ENCODE data around the gene TPK1.

GRCh38 chr7:144854839-144855424 lies 19.1 kb upstream of the TPK1 start:
- TF ChIP-seq EZH2 (IDR thresholded peaks at IDR 0.05) (no peak), POLR2AphosphoS5 (IDR thresholded peaks at IDR 0.05; ENCODE audit: borderline replicate concordance, low read depth, low read length) (no peak), FOXP2 (optimal IDR thresholded peaks at IDR 0.05; ENCODE audit: control extremely low read depth, extremely low read length, insufficient read depth) (no peak)
